DOHH2 (cell line): ENCODE measurements around the gene RNF217.
"Not testable (repeated sequence)": the region's sequence is repeated elsewhere in the genome, so short reads cannot be mapped to it uniquely, and the experiment has no call there.

Experiments
- H3F3A ChIP-seq: fragments of 200-600 bp; sonication (generic), shearing (Covaris generic); 2 replicates; pipeline ENCODE4 v1.6.0; 2016; ENCODE audit warnings: antibody characterized with exemption, mild to moderate bottlenecking; ENCODE audit not compliant: control insufficient read depth, insufficient read depth
- H3K27ac ChIP-seq: fragments of 200-600 bp; sonication (generic); 2 replicates; pipeline ENCODE4 v1.5.1; 2014; ENCODE audit warnings: low read depth, mild to moderate bottlenecking, low read length, moderate library complexity
- H3K27me3 ChIP-seq: fragments of 200-600 bp; sonication (generic); 2 replicates; pipeline ENCODE4 v1.6.1; 2014; ENCODE audit warnings: mild to moderate bottlenecking, low read length, mixed read lengths; ENCODE audit not compliant: control insufficient read depth
- H3K36me3 ChIP-seq: fragments of 200-600 bp; sonication (generic); 2 replicates; pipeline ENCODE4 v1.6.1; 2014; ENCODE audit warnings: mild to moderate bottlenecking, low read length, moderate library complexity, mixed read lengths; ENCODE audit not compliant: control insufficient read depth
- H3K4me1 ChIP-seq: fragments of 200-600 bp; sonication (generic); 2 replicates; pipeline ENCODE4 v1.6.1; 2014; ENCODE audit warnings: mild to moderate bottlenecking, low read length, mixed read lengths; ENCODE audit not compliant: control insufficient read depth
- H3K4me2 ChIP-seq: fragments of 200-600 bp; sonication (generic); 2 replicates; pipeline ENCODE4 v1.6.0; 2014; ENCODE audit warnings: mild to moderate bottlenecking, low read length, moderate library complexity
- H3K4me3 ChIP-seq: fragments of 200-600 bp; sonication (generic); 2 replicates; pipeline ENCODE4 v1.5.1; 2014; ENCODE audit warnings: mild to moderate bottlenecking, low read length, mixed read lengths
- H3K79me2 ChIP-seq: fragments of 200-600 bp; sonication (generic); 2 replicates; pipeline ENCODE4 v1.6.1; 2014; ENCODE audit warnings: mild to moderate bottlenecking, low read length, mixed read lengths; ENCODE audit not compliant: control insufficient read depth
- H3K9me2 ChIP-seq: fragments of 200-600 bp; sonication (generic); replicated peaks from 2 replicates; pipeline ENCODE4 v1.6.1; 2014; ENCODE audit warnings: mild to moderate bottlenecking, low read length, mixed read lengths; ENCODE audit not compliant: control insufficient read depth
- H3K9me3 ChIP-seq: fragments of 200-600 bp; sonication (generic); 2 replicates; pipeline ENCODE4 v1.6.1; 2014; ENCODE audit warnings: antibody characterized with exemption, low read length, mixed read lengths; ENCODE audit not compliant: control insufficient read depth, insufficient read depth
- H4K20me1 ChIP-seq: fragments of 200-600 bp; sonication (generic); 2 replicates; pipeline ENCODE4 v1.6.0; 2014; ENCODE audit warnings: low read depth, mild to moderate bottlenecking, antibody characterized with exemption, low read length, moderate library complexity; ENCODE audit not compliant: control insufficient read depth, insufficient read depth
- CTCF ChIP-seq: fragments of 200-600 bp; sonication (generic); IDR thresholded peaks from one replicate; pipeline ENCODE4 v1.5.1; 2014; ENCODE audit warnings: antibody characterized with exemption, mild to moderate bottlenecking, low read depth, low read length; ENCODE audit not compliant: poor library complexity, severe bottlenecking
- EZH2phosphoT487 ChIP-seq: fragments of 200-600 bp; sonication (generic); IDR thresholded peaks from 2 replicates; pipeline ENCODE4 v1.6.1; 2017; ENCODE audit warnings: borderline replicate concordance, mild to moderate bottlenecking, antibody characterized with exemption, low read length, moderate library complexity, mixed read lengths

RNF217 gene

DNA sequence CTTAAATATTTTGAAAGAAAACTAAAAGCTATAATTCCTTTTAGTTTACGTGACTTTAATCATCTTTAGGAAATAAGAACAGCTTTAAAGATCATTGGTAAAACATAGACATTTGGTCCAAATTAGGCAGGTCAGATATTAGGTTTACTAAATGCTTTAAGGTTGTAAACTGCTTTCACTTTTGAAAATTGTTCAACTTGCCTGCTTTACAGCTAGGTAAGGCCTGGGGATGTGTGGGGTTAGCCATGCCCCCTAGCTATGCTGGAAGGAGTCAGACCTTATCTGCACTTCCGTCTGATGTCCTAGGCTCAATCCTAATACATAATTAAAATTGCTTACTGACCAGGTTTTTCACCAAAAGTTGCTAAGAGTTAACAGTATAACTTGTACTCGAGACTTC, 160.8 kb downstream of the RNF217 start:
- H3K27ac ChIP-seq, result no peak overlapping the region
- H3K4me3 ChIP-seq, result no peak overlapping the region
- H3K27me3 ChIP-seq, result no peaks in the 10 kb centered on the region
- no peak overlapping the region for H3K4me2 ChIP-seq
- H3K79me2 ChIP-seq, result no peaks in the 10 kb centered on the region
- H3K9me2 ChIP-seq, result no peaks in the 10 kb centered on the region
- TF ChIP-seq EZH2phosphoT487 (no peak), CTCF (no peak)
- no peaks in the 10 kb centered on the region for H3K4me1 ChIP-seq
- no peaks in the 10 kb centered on the region for H4K20me1 ChIP-seq
- H3K9me3 ChIP-seq, result no peaks in the 10 kb centered on the region
- H3K36me3 ChIP-seq, result no peaks in the 10 kb centered on the region
- H3F3A ChIP-seq, result no peaks in the 10 kb centered on the region

DNA sequence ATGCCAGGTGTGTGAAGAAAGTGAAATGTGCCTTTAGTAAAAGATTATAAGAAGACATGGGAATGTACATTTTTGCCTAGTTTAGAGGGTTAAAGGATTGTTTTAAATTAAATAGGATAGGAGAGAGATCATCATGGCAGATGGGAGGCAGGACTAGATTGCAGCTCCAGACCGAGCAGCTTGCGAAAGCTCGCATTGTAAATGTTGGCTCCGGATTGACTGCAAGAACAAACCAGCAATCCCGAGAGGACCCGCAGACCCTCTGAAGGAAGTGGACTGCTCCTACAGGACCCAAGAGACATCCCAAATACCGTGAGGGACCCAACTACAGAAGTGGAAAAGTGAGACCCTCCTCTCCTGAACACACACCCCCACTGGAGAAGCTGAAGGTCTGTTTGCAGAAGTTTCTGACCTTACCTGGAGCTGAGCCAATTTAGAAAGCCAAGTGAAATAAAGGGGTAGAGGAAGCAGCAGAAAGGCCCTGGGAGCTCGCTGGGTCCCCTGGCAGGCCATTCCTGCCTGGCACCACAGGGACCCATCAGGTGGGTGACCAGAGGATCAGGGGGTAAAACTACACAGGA, 161.3 kb downstream of the RNF217 start:
- Histone ChIP-seq H3K27ac (no peak overlapping the region), H3K79me2 (no peaks in the 10 kb centered on the region), H3K9me3 (no peaks in the 10 kb centered on the region), H3F3A (no peaks in the 10 kb centered on the region), H3K9me2 (no peaks in the 10 kb centered on the region), H3K36me3 (no peaks in the 10 kb centered on the region), H3K4me1 (no peaks in the 10 kb centered on the region), H3K27me3 (no peaks in the 10 kb centered on the region), H3K4me3 (no peak overlapping the region), H4K20me1 (no peaks in the 10 kb centered on the region), H3K4me2 (no peak overlapping the region)
- TF ChIP-seq EZH2phosphoT487, result no peak
- TF ChIP-seq CTCF, result no peak

- Histone ChIP-seq H3K4me2 (no peak overlapping the region), H3K9me2 (no peaks in the 10 kb centered on the region), H3K27me3 (0 out of 2 replicates have a peak, but pooled peaks cover 2% of the 10 kb centered on the region), H3K9me3 (no peaks in the 10 kb centered on the region), H3K4me1 (no peaks in the 10 kb centered on the region), H3K79me2 (no peaks in the 10 kb centered on the region), H3K36me3 (no peaks in the 10 kb centered on the region), H3K4me3 (no peak overlapping the region), H4K20me1 (no peaks in the 10 kb centered on the region), H3K27ac (no peak overlapping the region), H3F3A (no peaks in the 10 kb centered on the region)
- TF ChIP-seq CTCF (no peak), EZH2phosphoT487 (no peak)
Measured at GRCh38 chr6:125124049-125124669, 161.9 kb downstream of the RNF217 start.

DNA sequence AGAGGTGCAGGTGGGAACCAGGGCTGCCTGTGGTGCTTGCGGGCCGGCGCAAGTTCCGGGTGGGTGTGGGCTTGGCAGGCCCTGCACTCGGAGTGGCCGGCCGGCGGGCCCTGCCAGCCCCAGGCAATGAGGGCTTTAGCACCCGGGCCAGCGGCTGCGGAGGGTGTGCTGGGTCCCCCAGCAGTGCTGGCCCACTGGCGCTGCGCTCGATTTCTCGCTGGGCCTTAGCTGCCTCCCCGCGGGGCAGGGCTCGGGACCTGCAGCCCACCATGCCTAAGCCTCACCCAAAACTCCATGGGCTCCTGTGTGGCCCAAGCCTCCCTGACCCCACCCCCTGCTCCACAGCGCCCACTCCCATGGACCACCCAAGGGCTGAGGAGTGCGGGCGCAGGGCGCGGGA, 163.6 kb downstream of the RNF217 start:
- not testable (repeated sequence) for H3K79me2 ChIP-seq, H3F3A ChIP-seq, H3K4me1 ChIP-seq, H3K36me3 ChIP-seq, H4K20me1 ChIP-seq, H3K27me3 ChIP-seq, H3K4me3 ChIP-seq, H3K9me2 ChIP-seq, H3K9me3 ChIP-seq, H3K27ac ChIP-seq, H3K4me2 ChIP-seq
